Loucy (cell line): ENCODE data around the gene GHRL.
A peak's percentile ranks its signal among the peaks of the same experiment; 100 is the strongest.
"Not testable (repeated sequence)": the region's sequence is repeated elsewhere in the genome, so short reads cannot be mapped to it uniquely, and the experiment has no call there.

ENCODE experiments used
- H2AFZ ChIP-seq: fragments of 200-600 bp; sonication (generic); 2 replicates; pipeline ENCODE4 v1.6.0; 2016; ENCODE audit warnings: antibody characterized with exemption, mild to moderate bottlenecking, low read length, moderate library complexity
- H3F3A ChIP-seq: fragments of 200-600 bp; 2 replicates; pipeline ENCODE4 v1.6.0; 2016; ENCODE audit warnings: antibody characterized with exemption, low read depth, mild to moderate bottlenecking
- H3K27me3 ChIP-seq: fragments of 200-600 bp; sonication (generic); 2 replicates; pipeline ENCODE4 v1.6.1; 2014; ENCODE audit warnings: low read length, mild to moderate bottlenecking; ENCODE audit not compliant: insufficient read depth, poor library complexity, severe bottlenecking
- H3K36me3 ChIP-seq: fragments of 200-600 bp; sonication (generic); 2 replicates; pipeline ENCODE4 v1.6.1; 2016; ENCODE audit warnings: low read length; ENCODE audit not compliant: insufficient read depth
- H3K4me1 ChIP-seq: fragments of 200-600 bp; sonication (generic); 2 replicates; pipeline ENCODE4 v1.5.1; 2014; ENCODE audit warnings: low read length, mild to moderate bottlenecking; ENCODE audit not compliant: insufficient read depth, poor library complexity, severe bottlenecking
- H3K4me2 ChIP-seq: fragments of 200-600 bp; sonication (generic); 2 replicates; pipeline ENCODE4 v1.6.0; 2014; ENCODE audit warnings: antibody characterized with exemption, low read length, low read depth, mild to moderate bottlenecking; ENCODE audit not compliant: poor library complexity, severe bottlenecking
- H3K4me3 ChIP-seq: fragments of 200-600 bp; sonication (generic); 2 replicates; pipeline ENCODE4 v1.5.1; 2014; ENCODE audit warnings: low read length, mild to moderate bottlenecking, mixed read lengths; ENCODE audit not compliant: poor library complexity, severe bottlenecking
- H3K79me2 ChIP-seq: fragments of 200-600 bp; sonication (generic); 2 replicates; pipeline ENCODE4 v1.6.1; 2014; ENCODE audit warnings: low read length; ENCODE audit not compliant: insufficient read depth
- H3K9ac ChIP-seq: fragments of 200-600 bp; sonication (generic); 2 replicates; pipeline ENCODE4 v1.6.0; 2014; ENCODE audit warnings: mild to moderate bottlenecking, low read depth, low read length, moderate library complexity; ENCODE audit not compliant: poor library complexity, severe bottlenecking
- H3K9me2 ChIP-seq: fragments of 200-600 bp; sonication (generic); replicated peaks from 2 replicates; pipeline ENCODE4 v1.6.1; 2016; ENCODE audit warnings: low read depth, low read length, mixed read lengths
- H3K9me3 ChIP-seq: fragments of 200-600 bp; sonication (generic); 2 replicates; pipeline ENCODE4 v1.6.1; 2014; ENCODE audit warnings: mild to moderate bottlenecking, antibody characterized with exemption, low read length, low read depth; ENCODE audit not compliant: insufficient read depth
- H4K20me1 ChIP-seq: fragments of 200-600 bp; sonication (generic); 2 replicates; pipeline ENCODE4 v1.6.0; 2014; ENCODE audit warnings: antibody characterized with exemption, low read length, mild to moderate bottlenecking; ENCODE audit not compliant: insufficient read depth, poor library complexity, severe bottlenecking
- EZH2phosphoT487 ChIP-seq: fragments of 200-600 bp; IDR thresholded peaks from 2 replicates; pipeline ENCODE4 v1.6.1; 2018; ENCODE audit warnings: antibody characterized with exemption, mild to moderate bottlenecking, moderate library complexity, borderline replicate concordance
- TF ChIP-seq, protein P1 (sequence below): fragments of 200-600 bp; sonication (generic); conservative IDR thresholded peaks from 2 replicates; pipeline ENCODE4 v1.5.1; 2014; ENCODE audit warnings: mild to moderate bottlenecking, antibody characterized with exemption, low read length

Gene GHRL

DNA sequence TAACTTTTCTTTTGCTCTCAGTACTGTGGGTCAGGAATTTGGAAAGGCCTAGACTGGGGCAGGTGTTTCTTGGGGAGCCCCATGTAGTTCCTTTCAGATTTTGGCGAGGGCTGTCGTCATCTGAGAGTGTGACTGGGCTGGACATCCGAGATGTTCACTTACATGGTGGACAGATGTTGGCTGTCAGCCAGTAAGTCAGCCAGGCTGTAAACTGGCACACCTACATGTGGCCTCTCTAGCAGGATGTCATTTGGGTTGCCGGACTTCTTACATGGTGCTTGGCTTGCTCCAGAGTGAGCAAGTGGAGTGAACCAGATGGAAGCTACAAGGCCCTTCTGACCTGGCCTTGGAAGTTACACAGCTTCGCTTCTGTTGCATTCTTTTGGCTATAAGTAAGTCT lies 23.8 kb downstream of the GHRL start:
- H3K79me2 ChIP-seq = peaks cover 99% of the 10 kb centered on the region
- H3K4me1 ChIP-seq = peaks cover 34% of the 10 kb centered on the region
- H3K36me3 ChIP-seq = peaks cover 82% of the 10 kb centered on the region; the same call in 1 of the 2 replicates
- no peak overlapping the region for H3K4me2 ChIP-seq
- H3F3A ChIP-seq = no peaks in the 10 kb centered on the region
- H3K27me3 ChIP-seq = no peaks in the 10 kb centered on the region
- H3K9me2 ChIP-seq = no peaks in the 10 kb centered on the region
- H3K9me3 ChIP-seq = no peaks in the 10 kb centered on the region
- H3K9ac ChIP-seq = no peak overlapping the region
- TF ChIP-seq, protein P1, sequence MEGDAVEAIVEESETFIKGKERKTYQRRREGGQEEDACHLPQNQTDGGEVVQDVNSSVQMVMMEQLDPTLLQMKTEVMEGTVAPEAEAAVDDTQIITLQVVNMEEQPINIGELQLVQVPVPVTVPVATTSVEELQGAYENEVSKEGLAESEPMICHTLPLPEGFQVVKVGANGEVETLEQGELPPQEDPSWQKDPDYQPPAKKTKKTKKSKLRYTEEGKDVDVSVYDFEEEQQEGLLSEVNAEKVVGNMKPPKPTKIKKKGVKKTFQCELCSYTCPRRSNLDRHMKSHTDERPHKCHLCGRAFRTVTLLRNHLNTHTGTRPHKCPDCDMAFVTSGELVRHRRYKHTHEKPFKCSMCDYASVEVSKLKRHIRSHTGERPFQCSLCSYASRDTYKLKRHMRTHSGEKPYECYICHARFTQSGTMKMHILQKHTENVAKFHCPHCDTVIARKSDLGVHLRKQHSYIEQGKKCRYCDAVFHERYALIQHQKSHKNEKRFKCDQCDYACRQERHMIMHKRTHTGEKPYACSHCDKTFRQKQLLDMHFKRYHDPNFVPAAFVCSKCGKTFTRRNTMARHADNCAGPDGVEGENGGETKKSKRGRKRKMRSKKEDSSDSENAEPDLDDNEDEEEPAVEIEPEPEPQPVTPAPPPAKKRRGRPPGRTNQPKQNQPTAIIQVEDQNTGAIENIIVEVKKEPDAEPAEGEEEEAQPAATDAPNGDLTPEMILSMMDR = no peak
- no peak for TF ChIP-seq EZH2phosphoT487
- H4K20me1 ChIP-seq = peaks cover 55% of the 10 kb centered on the region
- H3K4me3 ChIP-seq = no peak overlapping the region
- no peak overlapping the region for H2AFZ ChIP-seq

- H3K4me2 ChIP-seq = peak overlapping the region; percentile 43
- no peaks in the 10 kb centered on the region for H3K9me3 ChIP-seq
- H3K36me3 ChIP-seq = peaks cover 80% of the 10 kb centered on the region; the same call in 1 of the 2 replicates
- TF ChIP-seq, protein P1 = no peak
- no peak for TF ChIP-seq EZH2phosphoT487
- H3K9me2 ChIP-seq = no peaks in the 10 kb centered on the region
- peak overlapping the region; percentile 22 for H3K4me3 ChIP-seq
- H3K27me3 ChIP-seq = no peaks in the 10 kb centered on the region
- peaks cover 32% of the 10 kb centered on the region for H3K4me1 ChIP-seq
- no peak overlapping the region for H2AFZ ChIP-seq
- H3F3A ChIP-seq = no peaks in the 10 kb centered on the region
- peaks cover 99% of the 10 kb centered on the region for H3K79me2 ChIP-seq
- H4K20me1 ChIP-seq = peaks cover 54% of the 10 kb centered on the region
- H3K9ac ChIP-seq = no peak overlapping the region
These were observed 24.6 kb downstream of the GHRL start for GRCh38 chr3:10268116-10268515.

- peaks cover 99% of the 10 kb centered on the region for H3K79me2 ChIP-seq
- not testable (repeated sequence) for H3K9me2 ChIP-seq, H3K4me3 ChIP-seq, H2AFZ ChIP-seq, H3K27me3 ChIP-seq, H3K9me3 ChIP-seq, H3F3A ChIP-seq, H3K9ac ChIP-seq
- peaks cover 54% of the 10 kb centered on the region for H4K20me1 ChIP-seq
- peaks cover 31% of the 10 kb centered on the region for H3K4me1 ChIP-seq
- peak overlapping the region; percentile 43 for H3K4me2 ChIP-seq
- peaks cover 76% of the 10 kb centered on the region for H3K36me3 ChIP-seq
These were observed 25.8 kb downstream of the GHRL start for GRCh38 chr3:10266936-10267335.

DNA sequence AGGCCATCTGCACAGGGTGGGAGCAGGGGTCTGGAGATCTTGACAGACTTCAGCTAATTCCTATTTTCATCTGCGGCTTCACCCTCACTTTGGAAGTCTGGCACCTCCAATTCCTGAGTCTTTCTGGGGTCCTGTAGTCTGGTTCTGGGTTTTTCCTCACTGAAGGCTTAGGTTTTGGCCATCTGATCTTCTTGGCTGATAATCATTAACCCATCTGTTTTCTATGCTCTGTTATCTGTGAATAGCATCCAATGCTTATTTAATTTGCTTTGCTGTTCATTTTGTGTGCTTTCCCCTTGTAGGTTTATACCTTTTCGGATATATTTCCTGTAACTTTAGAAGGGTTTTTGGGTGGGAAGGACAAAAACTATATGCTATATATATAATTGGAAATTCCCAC lies 26.9 kb downstream of the GHRL start:
- Histone ChIP-seq H3K9me2 (no peaks in the 10 kb centered on the region), H3K9ac (no peak overlapping the region), H2AFZ (no peak overlapping the region), H3K79me2 (peaks cover 99% of the 10 kb centered on the region), H3K27me3 (no peaks in the 10 kb centered on the region), H3K4me2 (peak overlapping the region; percentile 33), H3K4me3 (no peak overlapping the region), H3K36me3 (peaks cover 75% of the 10 kb centered on the region), H4K20me1 (peaks cover 56% of the 10 kb centered on the region), H3K9me3 (no peaks in the 10 kb centered on the region), H3F3A (no peaks in the 10 kb centered on the region), H3K4me1 (peaks cover 32% of the 10 kb centered on the region)
- no peak for TF ChIP-seq EZH2phosphoT487
- TF ChIP-seq, protein P1 = no peak
